ENCODE data around the gene DMD.

DNA sequence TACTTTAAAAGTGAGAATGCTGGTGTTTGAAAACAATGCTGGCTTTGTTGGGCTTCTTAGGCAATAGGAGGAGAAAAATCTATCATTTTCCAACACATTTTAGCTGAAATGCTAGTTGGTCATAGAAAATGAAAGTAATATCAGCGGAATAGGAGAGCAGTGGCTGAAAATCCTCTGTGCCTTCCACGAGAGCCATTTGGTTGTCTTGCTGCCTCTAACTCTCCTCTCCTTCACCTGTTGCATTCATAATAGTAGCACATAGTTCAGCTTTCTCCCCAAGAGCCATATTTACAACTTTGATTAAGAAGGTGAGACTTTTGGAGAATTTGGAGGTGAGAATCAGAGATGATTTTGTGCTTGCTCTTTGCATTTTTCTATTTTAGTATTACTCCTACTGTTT is 1290.1 kb downstream of the DMD start:
- no peak for TF ChIP-seq EP300 (IDR thresholded peaks at IDR 0.05)
- TF ChIP-seq, protein P1, sequence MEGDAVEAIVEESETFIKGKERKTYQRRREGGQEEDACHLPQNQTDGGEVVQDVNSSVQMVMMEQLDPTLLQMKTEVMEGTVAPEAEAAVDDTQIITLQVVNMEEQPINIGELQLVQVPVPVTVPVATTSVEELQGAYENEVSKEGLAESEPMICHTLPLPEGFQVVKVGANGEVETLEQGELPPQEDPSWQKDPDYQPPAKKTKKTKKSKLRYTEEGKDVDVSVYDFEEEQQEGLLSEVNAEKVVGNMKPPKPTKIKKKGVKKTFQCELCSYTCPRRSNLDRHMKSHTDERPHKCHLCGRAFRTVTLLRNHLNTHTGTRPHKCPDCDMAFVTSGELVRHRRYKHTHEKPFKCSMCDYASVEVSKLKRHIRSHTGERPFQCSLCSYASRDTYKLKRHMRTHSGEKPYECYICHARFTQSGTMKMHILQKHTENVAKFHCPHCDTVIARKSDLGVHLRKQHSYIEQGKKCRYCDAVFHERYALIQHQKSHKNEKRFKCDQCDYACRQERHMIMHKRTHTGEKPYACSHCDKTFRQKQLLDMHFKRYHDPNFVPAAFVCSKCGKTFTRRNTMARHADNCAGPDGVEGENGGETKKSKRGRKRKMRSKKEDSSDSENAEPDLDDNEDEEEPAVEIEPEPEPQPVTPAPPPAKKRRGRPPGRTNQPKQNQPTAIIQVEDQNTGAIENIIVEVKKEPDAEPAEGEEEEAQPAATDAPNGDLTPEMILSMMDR (IDR thresholded peaks at IDR 0.05), result no peak

Measured in sigmoid colon (tissue), 4 donors.